Stimulated activated CD4-positive, alpha-beta T cell treated with anti-CD3 and anti-CD28 coated beads, Interleukin-4, amount 100 ng/mL, for 1 hour (primary cell): Measurements from ENCODE around the gene POLD2.

Experiments
- DNase-seq: peaks from one replicate; pipeline ENCODE4 v3.0.0-alpha.2; 2020

POLD2 gene

DNA sequence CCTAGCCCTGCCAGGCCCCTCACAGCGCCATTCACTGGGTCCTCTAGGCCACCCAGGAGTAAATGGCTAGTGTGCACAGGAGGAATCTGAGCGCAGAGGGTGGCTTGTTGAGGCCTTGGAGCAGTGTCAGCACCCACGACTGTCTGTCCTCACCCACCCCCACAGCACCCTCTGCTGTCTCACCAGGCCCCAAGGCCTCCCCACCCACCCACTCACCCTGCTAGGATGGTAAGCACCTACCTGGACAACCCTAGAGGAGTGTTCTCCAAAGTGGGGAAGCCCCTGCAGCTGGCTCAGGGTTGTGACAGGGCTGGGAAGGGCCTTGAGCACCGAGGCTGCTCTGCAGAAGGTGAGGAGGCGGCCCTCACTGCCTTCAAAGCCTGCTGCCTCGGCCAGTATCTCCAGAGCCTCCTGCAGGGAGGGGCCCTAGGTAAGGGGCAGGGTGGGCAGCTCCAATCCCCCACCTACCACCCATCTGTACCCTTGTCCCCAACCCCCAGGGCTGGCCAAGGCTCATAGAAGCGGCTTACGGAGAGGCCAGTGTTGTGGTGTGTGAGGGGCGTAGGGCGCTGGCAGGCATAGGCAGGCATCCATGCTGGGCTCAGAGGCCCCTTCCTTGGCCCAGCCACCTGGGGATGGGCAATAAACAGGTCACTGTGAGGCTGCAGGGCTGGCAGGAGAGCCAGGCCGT lies 43.9 kb downstream of the POLD2 start:
- DNase-seq, result no peak

DNA sequence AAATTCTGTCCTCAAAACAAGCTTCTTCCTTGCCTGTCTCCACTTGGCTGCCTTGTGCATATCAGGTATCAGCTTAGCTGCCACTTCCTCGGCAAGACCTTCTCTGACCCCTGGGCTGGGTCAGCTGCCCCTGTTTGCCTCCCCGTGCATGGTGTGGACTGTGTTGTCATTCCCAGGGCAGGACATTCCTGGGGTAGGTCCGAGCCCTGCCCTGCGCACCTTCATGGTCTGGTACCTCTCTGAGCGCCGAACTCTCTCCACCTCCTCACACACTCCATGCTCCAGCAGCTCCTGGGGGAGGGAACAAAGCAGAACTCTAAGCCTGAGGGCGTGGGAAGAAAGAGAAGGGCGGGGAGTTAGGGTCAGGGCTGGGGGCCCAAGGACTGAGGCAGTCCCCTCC lies 44.8 kb downstream of the POLD2 start:
- no peak for DNase-seq

DNA sequence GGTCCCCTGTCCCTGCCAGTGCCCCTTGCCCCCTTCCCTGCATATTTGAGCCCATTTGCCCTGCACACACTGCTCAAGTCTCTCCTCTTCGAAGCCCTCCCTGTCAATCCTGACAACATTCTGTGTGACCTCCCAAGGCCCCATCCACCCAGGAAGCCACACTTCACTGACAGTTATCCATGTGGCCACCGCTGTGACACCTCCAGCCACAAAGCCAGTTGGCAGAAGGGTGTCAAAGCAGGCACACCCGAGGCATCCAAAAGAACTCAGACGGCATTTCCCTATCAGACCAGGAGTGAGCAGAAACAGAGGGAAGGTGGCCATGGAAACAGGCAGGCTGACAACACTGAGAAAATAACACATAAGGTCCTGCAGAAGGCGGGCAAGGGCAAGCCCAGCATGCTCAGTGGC lies 45.7 kb downstream of the POLD2 start:
- DNase-seq, result no peak

DNA sequence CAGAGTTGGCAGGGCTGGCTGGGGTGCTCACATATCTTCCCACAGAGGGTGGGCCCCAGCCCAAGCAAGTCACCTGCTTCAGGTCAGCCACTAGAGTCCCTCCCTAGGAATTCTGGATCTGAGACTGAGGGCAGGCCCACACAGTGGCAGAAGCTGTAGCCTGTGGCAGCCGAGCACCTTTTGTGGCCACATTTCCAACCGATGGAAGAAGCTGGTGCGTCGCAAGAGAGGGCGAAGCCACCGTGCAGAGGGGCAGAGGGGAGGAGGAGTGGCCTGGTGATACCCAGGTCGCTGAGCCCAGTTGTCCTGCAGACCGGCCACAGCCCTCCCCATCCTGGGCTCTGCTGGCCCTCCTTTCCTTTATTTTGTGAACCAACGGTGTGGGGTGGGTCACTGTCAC lies 46.3 kb downstream of the POLD2 start:
- DNase-seq, result no peak

- no peak for DNase-seq
These were observed 47.0 kb downstream of the POLD2 start for GRCh38 chr7:44076101-44076895.

DNA sequence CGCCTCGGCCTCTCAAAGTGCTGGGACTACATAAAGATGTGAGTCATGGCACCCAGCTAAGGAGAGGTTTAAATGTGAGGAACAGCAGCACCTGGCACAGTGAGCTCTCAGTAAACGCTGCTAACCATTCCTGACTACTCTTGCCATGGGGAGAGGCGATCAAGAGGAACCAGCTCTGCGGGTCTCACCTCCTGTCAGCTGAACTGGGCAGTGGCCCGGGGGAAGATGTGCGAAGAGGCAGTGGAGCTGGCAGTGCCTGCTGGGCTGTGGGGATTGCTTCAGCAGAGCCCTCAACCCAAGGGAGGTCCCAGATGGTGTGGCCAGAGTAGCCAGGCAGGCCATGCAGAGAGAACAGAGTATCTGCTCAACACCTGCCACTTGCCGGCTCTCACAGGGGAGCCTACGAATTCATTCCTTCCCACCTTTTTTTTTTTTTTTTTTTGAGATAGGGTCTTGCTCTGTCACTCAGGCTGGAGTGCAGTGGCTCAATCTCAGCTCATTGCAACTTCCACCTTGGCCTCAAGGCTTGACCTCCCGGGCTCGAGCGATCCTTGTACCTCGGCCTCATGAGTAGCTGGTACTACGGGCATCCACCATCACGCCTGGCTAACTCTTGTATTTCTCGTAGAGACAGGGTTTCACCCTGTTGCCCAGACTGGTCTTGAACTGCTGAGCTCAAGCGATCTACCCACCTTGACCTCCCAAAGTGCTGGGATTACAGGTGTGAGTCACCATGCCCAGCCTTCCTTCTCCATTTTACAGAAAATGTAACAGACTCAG lies 47.9 kb downstream of the POLD2 start:
- DNase-seq, result no peak

DNA sequence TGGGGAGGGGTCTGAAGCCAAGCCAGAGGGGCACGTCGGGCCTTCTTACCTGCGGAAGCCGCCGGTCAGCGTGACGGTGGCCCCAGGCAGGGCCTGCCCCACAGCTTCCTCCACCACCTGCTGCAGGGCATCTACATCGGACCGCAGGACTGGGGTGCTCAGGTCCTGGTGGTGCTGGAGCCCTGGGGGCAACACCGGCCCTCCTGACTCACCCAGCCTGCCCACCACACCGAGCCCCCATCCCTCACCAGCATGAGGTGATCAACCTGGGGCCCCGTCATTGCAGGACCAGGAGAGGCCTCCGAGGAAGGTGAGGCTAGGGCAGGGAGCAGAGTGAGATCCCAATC lies 49.0 kb downstream of the POLD2 start:
- no peak for DNase-seq

DNA sequence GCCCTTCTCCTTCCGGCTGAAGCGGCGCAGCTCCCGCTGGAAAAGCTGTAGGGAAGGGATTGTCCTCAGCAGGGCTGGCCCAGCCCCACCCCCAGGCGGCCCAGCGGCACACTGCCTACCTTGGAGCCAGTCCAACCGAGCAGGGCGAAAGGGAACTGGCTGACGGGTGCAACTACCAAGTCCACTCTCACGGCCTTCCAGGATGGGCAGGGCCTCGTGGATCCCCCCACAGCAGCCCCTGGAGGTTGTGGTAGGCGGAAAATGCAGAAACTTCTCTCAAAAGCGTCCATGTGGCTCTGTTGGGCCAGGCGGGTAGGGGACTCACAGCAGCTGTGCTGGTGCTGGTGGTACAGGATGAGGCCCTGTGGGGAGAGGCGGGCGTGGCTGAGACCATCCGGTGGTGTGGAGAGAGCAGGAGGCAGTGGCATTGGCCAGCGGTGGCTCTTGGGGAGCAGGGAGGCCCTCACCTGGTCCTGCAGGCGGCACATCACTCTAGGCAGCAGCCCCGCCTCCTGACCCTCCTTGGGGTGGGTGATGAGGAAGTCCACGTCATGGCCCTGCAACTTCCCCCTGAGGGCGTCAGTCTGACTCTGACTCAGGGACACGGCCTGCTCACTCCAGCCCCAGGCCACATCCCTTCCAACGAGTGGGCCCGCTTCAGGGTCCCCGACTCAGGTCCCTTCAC lies 49.5 kb downstream of the POLD2 start:
- DNase-seq, result peak; percentile 37

DNA sequence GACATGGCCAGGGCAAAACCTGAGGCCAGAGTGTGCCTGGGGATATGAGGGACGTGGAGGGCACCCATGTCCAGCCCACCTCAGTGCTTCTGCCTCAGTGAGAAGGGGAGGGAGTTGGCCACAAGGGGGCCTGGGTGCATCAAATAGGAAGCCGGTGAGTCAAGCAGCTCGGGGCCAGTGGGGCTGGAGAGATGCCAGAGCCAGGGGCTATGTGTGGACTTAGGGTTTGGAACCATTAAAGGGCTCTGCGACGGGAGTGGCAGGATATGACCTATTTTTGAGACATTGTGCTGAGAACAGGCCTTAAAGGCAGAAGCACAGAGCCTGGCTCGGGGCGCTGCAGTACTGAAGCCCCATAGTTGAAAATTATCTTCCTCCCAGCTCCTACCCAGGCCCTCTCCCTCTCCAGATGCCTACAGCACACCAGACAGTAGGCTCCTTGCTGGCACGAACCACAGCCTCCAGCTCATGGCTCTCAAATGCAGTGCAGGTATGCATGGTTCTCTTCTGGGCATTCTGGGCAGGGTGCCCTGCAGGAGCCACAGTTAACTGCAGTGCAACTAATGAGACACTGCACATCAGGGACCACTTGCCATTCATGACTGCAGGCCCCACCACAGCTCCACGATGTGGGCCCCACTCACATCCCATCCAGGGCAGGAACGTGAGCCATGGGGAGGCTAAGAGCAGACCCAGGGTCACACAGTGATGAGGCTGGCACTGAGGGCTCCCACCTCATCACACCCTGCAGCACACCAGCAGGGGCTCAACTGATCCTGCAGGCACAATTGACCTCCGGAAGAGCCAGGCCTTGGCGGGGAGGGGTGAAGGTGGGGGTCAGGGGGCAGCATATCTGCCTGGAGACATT lies 50.8 kb downstream of the POLD2 start:
- peak; percentile 50 for DNase-seq

DNA sequence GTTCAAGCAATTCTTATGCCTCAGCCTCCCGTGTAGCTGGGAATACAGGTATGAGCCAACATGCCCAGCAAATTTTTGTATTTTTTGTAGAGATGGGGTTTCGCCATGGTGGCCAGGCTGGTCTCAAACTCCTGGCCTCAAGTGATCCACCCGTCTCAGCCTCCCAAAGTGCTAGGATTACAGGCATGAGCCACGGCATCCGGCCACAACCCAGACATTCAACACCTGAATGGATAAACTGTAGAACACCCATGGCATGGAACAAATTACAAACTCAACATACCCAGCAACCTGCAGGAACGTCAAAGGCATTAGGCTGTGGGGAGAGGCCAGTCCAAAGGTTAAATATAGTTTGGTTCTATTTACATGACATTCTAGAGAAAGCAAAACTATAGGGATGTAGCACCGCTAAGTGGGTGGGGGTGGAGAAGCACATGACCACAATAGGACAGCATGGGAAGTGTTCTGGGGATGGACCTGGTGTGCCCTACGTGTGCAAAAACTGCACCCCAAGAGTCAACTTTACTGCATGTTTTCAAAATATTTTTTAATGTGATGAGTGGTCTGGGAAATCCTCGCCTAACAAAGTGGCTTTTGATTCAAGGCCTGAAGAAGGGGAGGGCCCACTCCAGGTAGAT lies 51.5 kb downstream of the POLD2 start:
- no peak for DNase-seq

- DNase-seq, result no peak
These were observed 55.3 kb downstream of the POLD2 start for GRCh38 chr7:44068054-44068453.

GRCh38 chr7:44067064-44067951 lies 56.0 kb downstream of the POLD2 start:
- DNase-seq, result no peak

GRCh38 chr7:44066494-44067063 lies 56.8 kb downstream of the POLD2 start:
- no peak for DNase-seq

DNA sequence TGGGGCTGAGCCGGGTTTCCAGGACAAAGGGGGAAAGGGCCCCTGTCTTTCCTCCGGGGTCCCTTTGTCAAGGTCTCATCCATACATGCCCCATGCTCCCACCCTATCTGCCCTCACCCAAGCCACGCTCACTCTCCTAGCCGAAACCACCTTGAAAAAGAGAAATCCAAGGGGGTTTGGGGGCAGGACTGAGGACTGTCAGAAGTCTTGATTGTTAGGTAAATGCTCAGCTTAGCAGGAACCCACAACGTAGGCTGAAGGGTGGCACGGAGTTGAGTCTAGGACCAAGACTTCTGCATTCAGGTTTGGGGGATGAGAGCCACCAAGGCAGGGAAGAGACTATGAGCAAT lies 57.3 kb downstream of the POLD2 start:
- DNase-seq, result no peak

- DNase-seq, result no peak
These were observed 57.8 kb downstream of the POLD2 start, which contains the start of gene PGAM2 for GRCh38 chr7:44065431-44066110. Gene PGAM2, minus strand, starts transcription at chr7:44065567. Its CDS starts 38 bp downstream, at chr7:44065529.

- no peak for DNase-seq
These were observed 58.4 kb downstream of the POLD2 start for GRCh38 chr7:44064791-44065430.
